Myocyte (in vitro differentiated cells): ENCODE data around the gene LRRC75A. TPM values are rescaled to one million over a fixed set of nuclear protein-coding genes. Genes with fewer than 3 reads are reported as not detected.
"Not testable (repeated sequence)": the region's sequence is repeated elsewhere in the genome, so short reads cannot be mapped to it uniquely, and the experiment has no call there.

Experiments used
- DNase-seq: peaks from one replicate; pipeline ENCODE4 v3.0.0-alpha.2; 2012; ENCODE audit warnings: low read depth
- total RNA-seq: library from RNA; depleted of rRNA; stranded (reverse); fragments of >200 nt; gene quantifications from 2 replicates; pipeline ENCODE4 v1.2.3, GENCODE V29; 2014

LRRC75A gene
- total RNA-seq, 1 donor from 2014 or later = 0.51 TPM

- peak; percentile 36 for DNase-seq
These were observed 83.9 kb downstream of the LRRC75A start for GRCh38 chr17:16407911-16408588.

DNA sequence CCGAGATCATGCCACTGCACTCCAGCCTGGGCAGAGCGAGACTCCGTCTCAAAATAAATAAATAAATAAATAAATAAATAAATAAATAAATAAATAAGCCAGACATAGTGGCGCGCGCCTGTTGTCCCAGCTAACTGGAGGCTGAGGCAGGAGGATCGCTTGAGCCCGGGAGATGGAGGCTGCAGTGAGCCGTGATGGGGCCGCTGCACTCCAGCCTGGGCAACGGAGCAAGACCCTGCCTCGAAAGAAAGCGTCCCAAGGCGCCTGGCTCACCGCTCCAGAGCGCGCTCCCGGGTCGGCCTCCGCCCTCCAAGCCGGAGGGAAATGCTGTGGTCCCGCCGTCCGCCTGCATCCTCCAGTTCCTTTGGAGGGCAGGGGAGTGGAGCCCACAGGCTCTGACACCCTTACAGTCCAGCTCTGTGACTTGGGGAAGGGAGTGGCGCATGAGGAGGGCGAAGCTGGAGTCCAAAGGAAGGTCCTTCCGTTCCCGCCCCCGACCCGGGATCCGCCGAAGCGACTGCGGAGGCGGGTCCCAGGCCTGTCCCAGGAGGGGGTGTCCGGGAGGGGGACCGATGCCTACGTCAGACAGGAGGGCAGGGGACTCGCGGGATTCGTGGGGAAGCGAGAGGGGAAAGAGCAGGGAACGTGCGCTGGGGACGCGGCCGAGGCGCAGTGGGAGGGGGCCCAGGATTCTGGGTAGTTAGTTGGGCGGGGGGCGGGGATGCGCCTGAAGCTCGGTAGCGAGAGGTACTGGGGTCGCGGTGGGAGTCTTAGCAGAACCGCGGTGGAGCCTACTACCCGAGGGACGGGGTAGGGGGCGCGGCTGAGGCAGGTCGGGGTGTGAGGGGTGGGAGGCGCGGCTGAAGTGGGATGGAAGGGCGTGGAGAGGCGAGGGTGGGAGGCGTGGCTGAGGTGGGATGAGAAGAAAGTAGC, 85.0 kb downstream of the LRRC75A start:
- no peak for DNase-seq

DNA sequence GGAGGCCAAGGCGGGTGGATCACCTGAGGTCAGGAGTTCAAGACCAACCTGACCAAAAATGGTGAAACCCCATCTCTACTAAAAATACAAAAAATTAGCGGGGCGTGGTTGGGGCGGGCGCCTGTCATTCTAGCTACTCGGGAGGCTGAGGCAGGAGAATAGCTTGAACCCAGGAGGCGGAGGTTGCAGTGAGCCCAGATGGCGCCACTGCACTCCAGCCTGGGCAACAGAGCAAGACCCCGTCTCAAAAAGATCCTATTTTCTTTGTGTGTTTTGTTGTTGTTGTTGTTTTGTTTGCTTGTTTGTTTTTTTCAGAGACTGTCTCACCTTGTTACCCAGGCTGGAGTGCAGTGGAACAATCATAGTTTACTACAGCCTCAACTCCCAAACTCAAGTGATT, 88.1 kb downstream of the LRRC75A start:
- DNase-seq = not testable (repeated sequence)

- DNase-seq = no peak
These were observed 93.4 kb downstream of the LRRC75A start for GRCh38 chr17:16398270-16399267.

DNA sequence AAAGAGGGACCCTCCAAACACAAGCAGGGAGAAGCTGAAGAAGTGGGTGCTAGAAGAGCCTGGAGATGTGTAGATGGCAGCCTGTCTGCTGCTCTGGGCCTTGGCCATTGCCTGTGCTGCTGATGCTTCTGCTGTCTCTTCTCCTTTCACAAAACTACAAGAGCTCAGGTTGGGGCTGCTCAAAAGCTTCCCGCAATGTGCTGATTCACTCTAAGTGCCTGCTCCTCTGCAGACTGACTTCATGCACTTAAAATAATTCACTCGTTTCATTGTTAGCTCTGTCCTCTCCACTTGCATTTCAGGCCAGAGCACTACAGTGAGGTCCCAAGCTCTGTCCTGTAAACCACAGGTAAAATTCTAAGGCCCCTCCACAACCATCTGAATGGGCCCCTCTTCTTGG, 95.3 kb downstream of the LRRC75A start:
- DNase-seq = peak; percentile 55

- not testable (repeated sequence) for DNase-seq
These were observed 96.1 kb downstream of the LRRC75A start for GRCh38 chr17:16395887-16396286.

DNA sequence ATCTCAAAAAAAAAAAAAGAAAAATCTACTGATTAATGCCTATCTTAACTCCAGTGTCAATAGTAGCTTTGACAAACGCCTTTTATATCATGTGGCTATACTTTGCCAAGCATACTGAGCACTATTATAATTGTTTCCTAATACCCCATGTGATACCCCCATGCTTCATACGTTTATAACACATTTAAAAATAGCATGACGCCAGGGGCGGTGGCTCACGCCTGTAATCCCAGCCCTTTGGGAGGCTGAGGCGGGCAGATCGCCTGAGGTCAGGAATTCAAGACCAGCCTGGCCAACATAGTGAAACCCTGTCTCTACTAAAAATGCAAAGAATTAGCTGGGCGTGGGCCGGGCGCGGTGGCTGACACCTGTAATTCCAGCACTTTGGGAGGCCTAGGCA, 99.5 kb downstream of the LRRC75A start:
- not testable (repeated sequence) for DNase-seq

Other genes starting within 250 kb of the LRRC75A start
- 8.2 and 10.7 TPM in 2 replicates for gene CENPV, start 138.7 kb downstream of the LRRC75A start, total RNA-seq
- gene UBB, start 111.1 kb downstream of the LRRC75A start, total RNA-seq = 823 and 904 TPM in 2 replicates
- 13.1 and 16.1 TPM in 2 replicates for gene TRPV2, start 76.6 kb downstream of the LRRC75A start, total RNA-seq
- 8.3 and 11.4 TPM in 2 replicates for gene ZNF287, start 77.0 kb upstream of the LRRC75A start, total RNA-seq
- 5.2 and 7.4 TPM in 2 replicates for gene ZNF624, start 161.7 kb upstream of the LRRC75A start, total RNA-seq
- gene CCDC144A, start 198.0 kb upstream of the LRRC75A start, total RNA-seq = 8.8 and 9.1 TPM in 2 replicates